ENCODE measurements around the gene MED27.

Gene MED27

GRCh38 chr9:131835151-131835910 lies 244.3 kb downstream of the MED27 start:
- Mint-ChIP-seq H3K4me3 (no peak overlapping the region), H3K27ac (no peak overlapping the region), H3K4me1 (ENCODE audit: low read depth) (peaks cover 10% of the 10 kb centered on the region), H3K36me3 (ENCODE audit: low read depth) (no peaks in the 10 kb centered on the region), H3K9me3 (no peaks in the 10 kb centered on the region), H3K27me3 (peaks cover 19% of the 10 kb centered on the region)

- no peaks in the 10 kb centered on the region for H3K9me3 Mint-ChIP-seq
- H3K27me3 Mint-ChIP-seq: peaks cover 19% of the 10 kb centered on the region
- H3K4me1 Mint-ChIP-seq (ENCODE audit: low read depth): peaks cover 5% of the 10 kb centered on the region
- no peaks in the 10 kb centered on the region for H3K36me3 Mint-ChIP-seq (ENCODE audit: low read depth)
- H3K4me3 Mint-ChIP-seq: no peak overlapping the region
- H3K27ac Mint-ChIP-seq: no peak overlapping the region
Measured at GRCh38 chr9:131834721-131835120, 244.9 kb downstream of the MED27 start.

GRCh38 chr9:131833906-131834305 lies 245.8 kb downstream of the MED27 start:
- no peaks in the 10 kb centered on the region for H3K4me1 Mint-ChIP-seq (ENCODE audit: low read depth)
- no peak overlapping the region for H3K4me3 Mint-ChIP-seq
- H3K27me3 Mint-ChIP-seq: peaks cover 19% of the 10 kb centered on the region
- no peaks in the 10 kb centered on the region for H3K9me3 Mint-ChIP-seq
- no peaks in the 10 kb centered on the region for H3K36me3 Mint-ChIP-seq (ENCODE audit: low read depth)
- no peak overlapping the region for H3K27ac Mint-ChIP-seq

DNA sequence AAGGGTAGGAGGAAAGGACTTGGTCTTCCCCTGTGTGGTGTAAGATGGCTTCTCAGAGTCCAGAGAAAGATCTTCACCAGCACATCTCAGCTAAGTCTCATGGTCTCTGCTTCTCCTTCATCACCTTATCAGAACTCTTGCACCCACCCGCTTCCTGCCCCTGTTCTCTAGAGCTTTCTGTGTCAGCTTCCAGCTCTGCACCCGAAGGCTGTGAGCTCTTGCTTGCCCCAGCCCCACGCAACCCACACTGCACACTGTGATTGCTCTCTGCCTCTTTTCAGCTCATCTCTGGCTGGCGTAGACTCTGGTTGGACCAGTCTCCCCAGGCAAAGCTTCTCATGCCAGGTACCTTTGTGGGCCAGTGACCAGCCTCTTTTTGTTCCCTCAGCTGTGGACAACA lies 246.6 kb downstream of the MED27 start:
- Mint-ChIP-seq H3K4me1 (ENCODE audit: low read depth) (no peaks in the 10 kb centered on the region), H3K27me3 (peaks cover 18% of the 10 kb centered on the region), H3K36me3 (ENCODE audit: low read depth) (no peaks in the 10 kb centered on the region), H3K4me3 (no peak overlapping the region), H3K27ac (no peak overlapping the region), H3K9me3 (no peaks in the 10 kb centered on the region)

DNA sequence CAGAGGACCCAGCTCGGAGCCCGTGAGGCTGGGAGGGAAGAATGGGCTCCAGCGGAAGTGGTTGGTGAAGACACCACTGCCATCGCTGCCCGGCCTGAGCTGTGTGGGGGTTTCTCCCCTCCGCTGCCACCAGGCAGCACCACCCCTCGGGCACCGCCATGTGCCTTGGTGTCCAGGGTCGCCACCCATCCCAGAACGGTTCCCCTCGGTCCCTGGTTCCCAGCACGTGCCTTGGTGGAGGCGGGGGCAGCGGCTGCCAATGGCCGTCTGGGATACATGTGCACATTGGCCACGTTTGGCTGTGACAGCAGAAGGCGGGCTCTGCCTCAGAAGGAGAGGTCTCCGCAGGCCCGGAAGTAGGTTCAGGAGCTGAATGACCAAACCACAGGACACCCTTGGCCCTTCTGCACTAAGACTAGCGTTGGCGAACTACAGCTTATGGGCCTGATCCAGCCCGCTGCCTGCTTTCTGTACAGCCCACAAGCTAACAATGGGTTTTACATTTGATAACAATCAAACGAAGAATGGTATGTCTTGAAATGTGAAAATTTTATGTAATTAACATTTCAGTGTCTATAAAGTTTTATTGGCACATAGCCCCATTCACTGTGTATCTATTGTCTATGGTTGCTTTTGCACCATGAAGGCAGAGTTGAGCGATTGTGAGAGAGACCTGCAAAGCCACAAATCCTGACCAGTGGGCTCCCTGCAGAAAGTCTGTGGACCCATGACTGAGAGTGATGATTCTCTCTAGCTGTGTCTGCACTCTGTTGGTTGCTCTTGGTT lies 248.1 kb downstream of the MED27 start:
- Mint-ChIP-seq H3K4me3 (no peak overlapping the region), H3K4me1 (ENCODE audit: low read depth) (no peaks in the 10 kb centered on the region), H3K9me3 (no peaks in the 10 kb centered on the region), H3K27me3 (peaks cover 18% of the 10 kb centered on the region), H3K27ac (no peak overlapping the region), H3K36me3 (ENCODE audit: low read depth) (no peaks in the 10 kb centered on the region)

- Mint-ChIP-seq H3K4me1 (ENCODE audit: low read depth) (no peaks in the 10 kb centered on the region), H3K27ac (no peak overlapping the region), H3K4me3 (no peak overlapping the region), H3K27me3 (peaks cover 16% of the 10 kb centered on the region), H3K36me3 (ENCODE audit: low read depth) (no peaks in the 10 kb centered on the region), H3K9me3 (no peaks in the 10 kb centered on the region)
Measured at GRCh38 chr9:131827821-131828369, 251.8 kb downstream of the MED27 start.

- Mint-ChIP-seq H3K4me1 (ENCODE audit: low read depth) (no peaks in the 10 kb centered on the region), H3K27me3 (peaks cover 12% of the 10 kb centered on the region), H3K36me3 (ENCODE audit: low read depth) (no peaks in the 10 kb centered on the region), H3K9me3 (no peaks in the 10 kb centered on the region), H3K27ac (no peak overlapping the region), H3K4me3 (no peak overlapping the region)
Measured at GRCh38 chr9:131826966-131827525, 252.6 kb downstream of the MED27 start.

GRCh38 chr9:131826053-131826452 lies 253.6 kb downstream of the MED27 start:
- H3K9me3 Mint-ChIP-seq: no peaks in the 10 kb centered on the region
- H3K27me3 Mint-ChIP-seq: peaks cover 17% of the 10 kb centered on the region
- H3K4me1 Mint-ChIP-seq (ENCODE audit: low read depth): no peaks in the 10 kb centered on the region
- no peak overlapping the region for H3K4me3 Mint-ChIP-seq
- no peak overlapping the region for H3K27ac Mint-ChIP-seq
- no peaks in the 10 kb centered on the region for H3K36me3 Mint-ChIP-seq (ENCODE audit: low read depth)

- Mint-ChIP-seq H3K27ac (no peak overlapping the region), H3K27me3 (peaks cover 24% of the 10 kb centered on the region), H3K4me3 (no peak overlapping the region), H3K9me3 (no peaks in the 10 kb centered on the region), H3K36me3 (ENCODE audit: low read depth) (no peaks in the 10 kb centered on the region), H3K4me1 (ENCODE audit: low read depth) (no peaks in the 10 kb centered on the region)
Measured at GRCh38 chr9:131824953-131825495, 254.6 kb downstream of the MED27 start.

DNA sequence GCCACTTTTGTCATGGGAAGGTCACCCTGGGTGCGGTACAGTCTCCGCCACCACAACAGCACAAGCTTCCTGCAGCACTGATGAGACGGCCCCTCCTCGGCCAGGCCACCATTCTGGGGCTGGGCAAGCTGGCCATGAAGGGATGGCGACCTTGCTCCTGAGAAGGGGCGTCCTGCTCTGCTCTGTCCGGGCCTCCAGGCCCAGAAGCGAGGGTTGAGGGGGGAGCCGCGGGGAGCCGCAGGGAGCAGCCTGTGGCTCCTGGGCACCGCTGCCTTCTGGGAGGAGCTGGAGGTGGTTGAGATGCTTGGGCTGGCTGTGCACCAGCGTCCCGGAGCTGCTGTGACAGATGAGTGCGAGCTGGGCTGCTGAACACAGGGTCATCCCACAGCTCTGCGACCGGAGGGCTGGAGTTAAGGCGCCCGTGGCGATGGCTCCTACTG lies 255.5 kb downstream of the MED27 start:
- H3K27ac Mint-ChIP-seq: no peak overlapping the region
- H3K4me1 Mint-ChIP-seq (ENCODE audit: low read depth): no peaks in the 10 kb centered on the region
- H3K4me3 Mint-ChIP-seq: no peak overlapping the region
- peaks cover 24% of the 10 kb centered on the region for H3K27me3 Mint-ChIP-seq
- H3K36me3 Mint-ChIP-seq (ENCODE audit: low read depth): no peaks in the 10 kb centered on the region
- H3K9me3 Mint-ChIP-seq: no peaks in the 10 kb centered on the region

DNA sequence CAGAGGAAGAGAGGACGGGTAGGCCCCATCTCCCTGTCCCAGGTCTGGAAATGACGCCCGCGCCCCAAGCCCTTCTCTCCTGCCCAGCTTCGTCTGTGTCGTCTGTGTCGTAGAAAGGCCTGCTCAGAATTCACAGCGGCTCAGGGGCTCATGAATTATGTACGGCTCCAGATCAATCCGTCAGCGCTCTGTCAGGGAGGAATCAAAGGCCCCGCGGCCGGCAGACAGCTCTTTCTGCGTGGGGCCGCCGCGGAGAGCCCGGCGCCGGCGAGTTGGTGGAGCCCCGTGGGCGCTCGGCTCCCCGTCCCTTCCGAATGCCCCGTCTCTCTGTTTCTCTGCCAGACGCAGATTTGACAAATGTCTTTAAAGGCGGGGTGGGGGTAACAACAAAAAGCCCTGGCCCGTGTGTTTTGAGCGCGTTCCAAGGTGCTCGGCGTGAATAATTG lies 255.9 kb downstream of the MED27 start:
- H3K27ac Mint-ChIP-seq: no peak overlapping the region
- no peak overlapping the region for H3K4me3 Mint-ChIP-seq
- H3K36me3 Mint-ChIP-seq (ENCODE audit: low read depth): no peaks in the 10 kb centered on the region
- no peaks in the 10 kb centered on the region for H3K9me3 Mint-ChIP-seq
- no peaks in the 10 kb centered on the region for H3K4me1 Mint-ChIP-seq (ENCODE audit: low read depth)
- peaks cover 24% of the 10 kb centered on the region for H3K27me3 Mint-ChIP-seq

- no peaks in the 10 kb centered on the region for H3K4me1 Mint-ChIP-seq (ENCODE audit: low read depth)
- no peak overlapping the region for H3K27ac Mint-ChIP-seq
- H3K4me3 Mint-ChIP-seq: no peak overlapping the region
- H3K27me3 Mint-ChIP-seq: peaks cover 14% of the 10 kb centered on the region
- H3K36me3 Mint-ChIP-seq (ENCODE audit: low read depth): no peaks in the 10 kb centered on the region
- H3K9me3 Mint-ChIP-seq: no peaks in the 10 kb centered on the region
Measured at GRCh38 chr9:131818089-131818488, 261.6 kb downstream of the MED27 start.

- no peaks in the 10 kb centered on the region for H3K9me3 Mint-ChIP-seq
- no peak overlapping the region for H3K4me3 Mint-ChIP-seq
- no peak overlapping the region for H3K27ac Mint-ChIP-seq
- H3K36me3 Mint-ChIP-seq (ENCODE audit: low read depth): no peaks in the 10 kb centered on the region
- peaks cover 19% of the 10 kb centered on the region for H3K27me3 Mint-ChIP-seq
- no peaks in the 10 kb centered on the region for H3K4me1 Mint-ChIP-seq (ENCODE audit: low read depth)
Measured at GRCh38 chr9:131817627-131818026, 262.0 kb downstream of the MED27 start.

- H3K9me3 Mint-ChIP-seq: no peaks in the 10 kb centered on the region
- no peak overlapping the region for H3K4me3 Mint-ChIP-seq
- peaks cover 21% of the 10 kb centered on the region for H3K27me3 Mint-ChIP-seq
- no peaks in the 10 kb centered on the region for H3K4me1 Mint-ChIP-seq (ENCODE audit: low read depth)
- no peaks in the 10 kb centered on the region for H3K36me3 Mint-ChIP-seq (ENCODE audit: low read depth)
- no peak overlapping the region for H3K27ac Mint-ChIP-seq
Measured at GRCh38 chr9:131817073-131817472, 262.6 kb downstream of the MED27 start.
